ENCODE measurements around the gene SLC9A9.

SLC9A9 gene

DNA sequence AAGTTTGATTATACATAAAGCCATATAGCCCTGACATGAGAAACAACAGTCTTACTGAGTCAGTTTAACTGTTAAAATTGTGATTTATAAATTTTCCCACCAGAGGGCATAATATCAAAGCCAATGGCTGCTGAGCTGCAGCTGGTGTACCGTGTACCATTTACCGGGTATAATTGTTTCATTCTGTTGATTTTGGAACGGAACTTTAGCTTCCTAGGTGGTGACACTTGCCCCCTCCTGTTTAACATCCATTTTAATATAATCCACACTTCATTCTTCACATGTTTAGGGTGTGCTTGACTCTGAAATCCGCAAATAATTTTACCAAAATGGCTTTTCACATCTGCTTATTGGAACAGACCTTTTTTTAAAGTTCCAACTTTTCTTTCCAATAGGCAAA, 72.8 kb downstream of the SLC9A9 start:
- in situ Hi-C loops (cut with HindIII; ENCODE audit: low pct_ligation_motif_present, low pct_unique_long_range_greater_than_20kb, low sequenced_read_pairs), result no loop called here
- peak; percentile 48 for DNase-seq

DNA sequence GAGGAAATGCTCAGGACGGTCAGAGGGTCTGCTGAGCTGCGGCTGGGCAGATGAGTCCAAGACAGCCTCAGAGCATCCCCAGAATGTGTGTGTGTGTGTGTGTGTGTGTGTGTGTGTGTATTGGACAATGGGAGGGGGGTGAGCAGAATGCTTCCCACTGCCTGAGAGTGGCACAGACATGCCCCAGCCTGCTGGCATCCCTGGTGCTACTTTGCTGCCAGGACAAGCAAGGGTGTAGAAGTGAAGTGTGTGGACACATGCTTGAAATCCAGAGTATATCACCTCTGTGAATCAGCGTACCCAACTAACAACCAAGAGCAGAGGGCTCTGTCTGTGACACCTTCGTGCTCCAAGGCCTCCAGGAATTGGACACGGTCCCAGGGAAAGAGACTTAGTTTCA, 76.3 kb downstream of the SLC9A9 start:
- in situ Hi-C loops (cut with HindIII; ENCODE audit: low pct_ligation_motif_present, low pct_unique_long_range_greater_than_20kb, low sequenced_read_pairs), result no loop called here
- no peak for DNase-seq

DNA sequence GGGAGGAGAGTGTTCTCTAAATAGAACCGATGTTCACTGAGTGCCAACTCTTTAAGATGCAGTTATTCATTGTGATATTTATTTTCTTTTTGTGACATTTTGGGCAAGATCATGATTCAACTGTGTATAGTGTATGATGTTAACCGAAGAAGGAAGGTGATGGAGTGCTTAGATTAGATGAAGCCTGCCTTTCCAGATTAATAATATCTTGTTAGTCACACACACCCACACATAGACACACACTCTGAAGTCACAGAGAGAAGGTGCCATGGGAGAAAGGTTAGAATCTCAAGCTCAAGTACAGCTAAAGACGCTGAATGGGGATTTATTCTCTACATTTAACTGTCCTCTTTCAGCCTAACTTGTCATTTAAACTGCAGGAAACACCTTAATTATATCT, 77.0 kb downstream of the SLC9A9 start:
- in situ Hi-C loops (cut with HindIII; ENCODE audit: low pct_ligation_motif_present, low pct_unique_long_range_greater_than_20kb, low sequenced_read_pairs), result no loop called here
- DNase-seq, result no peak

DNA sequence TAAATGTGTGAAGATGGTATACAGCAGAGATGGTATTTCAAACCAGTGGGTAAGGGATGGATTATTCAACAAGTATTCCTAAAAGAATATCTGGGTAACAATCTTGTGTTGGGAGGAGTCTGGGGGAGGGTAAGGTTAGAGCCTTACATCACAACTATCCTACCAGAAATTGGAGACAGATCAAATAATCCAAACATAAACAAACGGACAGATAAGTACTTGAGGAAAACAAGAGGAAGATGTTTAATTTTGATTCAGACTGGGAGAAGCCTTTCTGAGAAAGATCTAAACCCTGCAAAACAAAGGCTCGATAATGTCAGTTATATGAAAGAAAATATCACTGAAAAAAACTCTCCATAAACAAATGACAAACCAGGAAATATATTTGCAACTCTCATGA, 77.9 kb downstream of the SLC9A9 start:
- DNase-seq, result no peak
- in situ Hi-C loops (cut with HindIII; ENCODE audit: low pct_ligation_motif_present, low pct_unique_long_range_greater_than_20kb, low sequenced_read_pairs), result no loop called here

DNA sequence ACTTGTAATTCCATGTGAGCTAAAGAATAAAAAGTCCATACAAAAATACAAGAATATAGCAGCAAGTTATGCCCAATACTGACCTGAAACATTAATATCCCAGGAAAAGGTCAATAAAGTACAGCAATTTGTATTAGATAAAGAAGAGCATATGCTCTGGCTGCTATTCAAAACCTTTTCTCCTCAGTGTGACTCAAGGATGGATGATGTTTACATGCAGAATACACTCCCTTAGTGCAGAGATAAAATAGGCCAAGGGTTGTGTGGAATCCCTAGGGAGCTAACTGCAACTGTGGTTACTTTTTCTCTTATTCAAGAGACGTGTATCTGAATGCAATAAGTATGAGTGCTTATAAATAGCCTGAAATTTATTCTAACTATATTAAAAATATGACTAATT, 78.7 kb downstream of the SLC9A9 start:
- in situ Hi-C loops (cut with HindIII; ENCODE audit: low pct_ligation_motif_present, low pct_unique_long_range_greater_than_20kb, low sequenced_read_pairs), result no loop called here
- no peak for DNase-seq

DNA sequence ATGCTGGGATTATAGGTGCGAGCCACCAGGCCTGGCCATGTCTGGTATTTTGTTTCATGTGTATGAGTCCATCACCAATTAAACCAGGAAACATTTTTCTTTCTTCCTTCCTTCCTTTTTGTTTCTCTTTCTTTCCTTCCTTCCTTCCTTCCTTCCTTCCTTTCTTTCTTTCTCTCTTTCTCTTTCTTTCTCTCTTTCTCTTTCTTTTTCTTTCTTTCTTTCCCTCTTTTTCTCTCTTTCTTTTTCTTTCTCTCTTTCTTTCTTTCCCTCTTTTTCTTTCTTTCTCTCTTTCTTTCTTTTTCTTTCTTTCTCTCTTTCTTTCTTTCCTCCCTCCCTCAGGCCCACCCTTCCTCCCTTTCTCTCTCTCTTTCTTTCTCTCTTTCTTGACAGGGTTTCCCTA, 83.4 kb downstream of the SLC9A9 start:
- in situ Hi-C loops (cut with HindIII; ENCODE audit: low pct_ligation_motif_present, low pct_unique_long_range_greater_than_20kb, low sequenced_read_pairs), result no loop called here
- DNase-seq, result no peak

DNA sequence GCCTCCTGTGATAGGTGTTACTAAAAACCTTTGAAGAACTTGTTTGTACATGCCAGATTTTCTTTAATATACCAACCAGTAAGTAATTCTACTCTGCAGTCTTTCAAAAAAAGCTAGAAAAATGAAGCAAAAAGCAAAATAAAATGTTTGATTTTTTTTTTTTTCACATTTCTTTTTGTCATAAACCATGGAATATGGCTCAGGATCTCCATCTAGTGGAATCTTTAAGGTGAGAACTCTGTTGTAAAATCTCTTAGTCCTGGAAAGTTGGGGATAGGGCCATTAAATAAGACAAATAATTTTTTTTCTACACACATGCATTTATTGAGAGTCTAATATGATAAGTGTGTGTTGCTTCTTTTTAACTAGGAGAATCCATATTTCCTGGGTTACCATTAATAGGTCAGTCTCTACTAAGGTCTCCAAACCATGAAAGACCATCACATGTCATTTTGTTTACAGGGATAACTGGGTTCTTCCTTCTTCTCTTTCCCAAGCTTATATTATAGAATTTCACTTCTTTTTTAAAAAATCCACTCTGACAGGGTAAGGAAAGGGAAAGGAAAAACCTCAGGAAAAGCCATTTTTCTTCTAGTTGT, 84.6 kb downstream of the SLC9A9 start:
- DNase-seq, result peak; percentile 4
- in situ Hi-C loops (cut with HindIII; ENCODE audit: low pct_ligation_motif_present, low pct_unique_long_range_greater_than_20kb, low sequenced_read_pairs), result no loop called here

DNA sequence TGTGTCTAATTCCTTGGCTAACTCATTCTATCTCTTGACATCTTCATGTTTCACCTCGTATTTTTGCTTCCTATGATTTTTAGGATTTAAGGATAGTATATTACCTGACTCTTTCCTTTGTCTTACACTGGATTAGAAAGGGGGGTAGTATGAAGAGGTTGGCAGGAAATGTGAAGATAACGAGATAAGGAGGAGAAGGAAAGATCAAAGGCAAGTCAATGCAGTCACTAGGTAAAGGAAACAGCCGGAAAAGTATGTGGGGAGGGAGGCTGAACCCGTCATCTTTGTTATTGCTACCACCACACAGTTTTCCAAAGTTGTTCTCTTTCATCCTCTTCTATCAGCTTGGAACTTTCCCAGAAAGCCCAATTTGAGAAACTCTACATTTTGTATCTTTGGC, 90.6 kb downstream of the SLC9A9 start:
- in situ Hi-C loops (cut with HindIII; ENCODE audit: low pct_ligation_motif_present, low pct_unique_long_range_greater_than_20kb, low sequenced_read_pairs), result no loop called here
- no peak for DNase-seq

DNA sequence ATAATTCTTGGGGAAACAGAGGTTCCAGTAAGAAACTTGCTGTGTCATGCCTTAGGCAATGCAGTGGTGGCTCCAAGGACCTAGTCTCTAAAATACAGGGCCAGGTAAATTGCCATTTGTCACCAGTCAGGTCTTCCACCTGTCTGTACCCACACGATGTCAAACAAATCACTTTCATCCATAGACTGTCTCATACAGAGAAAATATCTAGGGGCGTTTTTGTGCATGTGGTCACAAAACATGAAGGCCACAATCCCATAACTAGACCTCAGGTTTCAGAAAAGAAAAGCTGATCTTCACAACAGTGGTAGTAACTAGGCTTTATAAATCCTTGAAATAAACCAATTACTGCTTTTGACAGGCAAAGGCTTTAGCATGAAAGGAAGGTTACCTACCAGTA, 92.3 kb downstream of the SLC9A9 start:
- in situ Hi-C loops (cut with HindIII; ENCODE audit: low pct_ligation_motif_present, low pct_unique_long_range_greater_than_20kb, low sequenced_read_pairs), result no loop called here
- DNase-seq, result no peak

DNA sequence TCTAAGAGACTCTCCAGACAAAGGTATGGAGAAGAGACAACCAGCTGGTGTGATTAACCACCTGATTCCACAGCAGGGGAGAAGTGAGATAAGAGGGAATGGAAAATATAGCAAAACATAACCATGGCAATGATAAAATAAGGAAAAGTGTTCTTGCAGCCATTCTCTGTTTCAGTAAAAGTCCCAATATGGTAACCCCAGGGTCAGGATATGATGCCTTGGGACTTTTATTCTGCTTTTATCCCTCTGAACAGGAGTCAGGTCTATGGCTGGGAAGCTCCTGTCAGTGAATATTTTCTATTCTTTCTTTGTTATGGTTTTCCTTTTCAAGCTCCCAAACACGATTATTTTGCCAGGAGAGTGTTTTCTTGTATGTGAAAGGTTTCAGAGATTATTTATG, 94.2 kb downstream of the SLC9A9 start:
- in situ Hi-C loops (cut with HindIII; ENCODE audit: low pct_ligation_motif_present, low pct_unique_long_range_greater_than_20kb, low sequenced_read_pairs), result no loop called here
- DNase-seq, result no peak

DNA sequence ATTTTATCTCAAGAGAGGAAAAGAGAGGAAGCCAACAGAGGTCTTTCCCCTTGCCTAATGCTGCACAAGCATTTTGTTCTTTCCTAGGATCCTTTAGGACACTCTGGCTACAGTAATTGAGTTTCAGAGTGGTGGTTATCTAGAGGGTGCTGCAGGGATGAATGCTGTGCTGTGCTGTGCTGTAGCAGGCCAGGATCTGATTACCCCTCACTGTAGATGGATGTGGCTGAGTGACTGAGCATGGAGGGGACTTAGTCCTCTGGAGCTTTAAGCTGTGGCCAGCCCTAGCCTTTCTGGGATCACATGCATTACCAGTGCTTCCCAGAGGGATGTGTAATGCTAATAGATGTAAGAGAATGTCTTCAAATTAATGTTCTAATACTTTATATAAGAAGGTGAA, 94.8 kb downstream of the SLC9A9 start:
- in situ Hi-C loops (cut with HindIII; ENCODE audit: low pct_ligation_motif_present, low pct_unique_long_range_greater_than_20kb, low sequenced_read_pairs), result no loop called here
- DNase-seq, result no peak

DNA sequence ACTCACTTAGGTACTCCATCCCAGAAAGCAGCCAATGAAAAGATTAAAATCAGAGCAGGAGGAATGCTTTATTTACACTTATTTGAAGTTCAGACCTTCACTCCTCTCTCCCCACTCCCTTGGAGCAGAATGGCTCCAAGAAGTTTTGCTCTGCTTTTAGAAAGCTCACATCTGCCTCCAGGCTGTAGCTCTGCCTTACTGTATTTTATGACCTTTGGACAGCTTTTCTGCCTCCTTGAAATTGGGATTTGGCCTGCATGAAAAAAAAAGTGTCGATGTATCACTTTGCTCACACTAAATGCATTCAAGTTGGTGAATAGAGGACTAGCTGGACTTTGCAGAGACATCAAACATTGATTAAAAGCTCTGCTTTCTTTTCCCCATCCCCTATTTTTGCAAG, 95.3 kb downstream of the SLC9A9 start:
- in situ Hi-C loops (cut with HindIII; ENCODE audit: low pct_ligation_motif_present, low pct_unique_long_range_greater_than_20kb, low sequenced_read_pairs), result no loop called here

DNA sequence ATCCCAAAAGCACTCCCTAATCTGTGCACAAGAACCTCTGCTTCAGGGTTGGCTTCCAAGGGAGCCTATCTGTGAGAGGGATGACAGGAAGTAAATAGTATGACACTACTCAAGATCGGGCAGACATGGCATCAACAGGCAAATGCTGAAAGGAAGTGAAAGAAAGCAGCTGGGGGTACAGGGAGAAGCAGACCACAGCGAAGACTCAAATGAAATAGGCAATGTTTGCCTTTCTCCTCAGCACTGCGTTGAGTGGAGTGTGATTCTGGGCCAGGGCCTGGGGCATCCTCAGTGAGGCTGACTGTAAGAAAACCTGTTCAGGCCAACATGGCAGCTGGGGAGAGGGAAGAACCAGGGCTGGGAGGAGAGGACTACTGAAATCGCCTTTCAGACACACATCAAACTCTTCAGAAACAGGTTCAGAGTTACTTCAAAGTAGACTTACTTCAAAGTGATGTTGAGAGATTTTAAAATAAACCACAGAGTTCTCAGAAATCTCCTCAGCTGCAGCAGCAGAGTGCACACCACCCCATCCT, 96.6 kb downstream of the SLC9A9 start:
- no peak for DNase-seq
- in situ Hi-C loops (cut with HindIII; ENCODE audit: low pct_ligation_motif_present, low pct_unique_long_range_greater_than_20kb, low sequenced_read_pairs), result no loop called here

More for the DNA sequence above, 95.3 kb downstream of the SLC9A9 start:
- no peak for DNase-seq

DNA sequence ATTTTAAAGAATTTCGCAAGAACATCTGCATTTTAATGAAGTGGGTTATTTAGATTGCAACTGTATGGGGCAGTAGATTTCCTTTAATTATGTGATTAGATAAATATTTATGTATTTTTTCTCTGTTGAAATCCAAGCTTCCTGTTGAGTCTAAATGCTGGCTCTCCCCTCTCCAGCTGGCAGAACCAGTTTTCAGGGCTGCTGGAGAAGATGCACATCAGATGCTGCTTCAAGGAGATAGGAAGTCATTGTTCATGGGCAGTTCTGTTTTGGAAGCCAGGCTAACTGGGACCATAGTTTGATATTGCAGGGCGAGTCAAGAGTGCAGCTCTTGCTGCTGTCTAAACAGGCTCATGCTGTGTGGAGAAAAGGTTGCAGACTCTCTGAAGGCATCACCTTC, 97.4 kb downstream of the SLC9A9 start:
- DNase-seq, result no peak
- in situ Hi-C loops (cut with HindIII; ENCODE audit: low pct_ligation_motif_present, low pct_unique_long_range_greater_than_20kb, low sequenced_read_pairs), result no loop called here

DNA sequence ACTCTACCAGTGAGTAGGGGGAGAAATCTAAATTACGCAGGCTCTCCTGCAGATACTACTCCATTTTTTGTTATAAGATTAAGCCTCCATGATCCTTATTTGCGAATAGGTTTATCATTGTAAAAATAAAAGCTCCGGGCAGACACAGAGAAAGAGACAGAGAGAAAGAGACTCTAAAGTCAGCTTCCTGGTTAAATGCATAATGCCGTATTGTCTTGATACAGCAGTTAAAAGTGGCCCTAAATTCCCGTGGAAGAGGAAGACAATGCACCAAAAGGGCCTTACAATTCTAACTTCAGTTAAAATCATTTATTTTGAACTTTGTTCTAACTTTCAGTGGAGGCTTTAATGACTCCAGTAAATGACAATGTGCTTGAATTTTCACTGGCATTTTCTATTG, 98.3 kb downstream of the SLC9A9 start:
- no peak for DNase-seq
- in situ Hi-C loops (cut with HindIII; ENCODE audit: low pct_ligation_motif_present, low pct_unique_long_range_greater_than_20kb, low sequenced_read_pairs), result no loop called here

DNA sequence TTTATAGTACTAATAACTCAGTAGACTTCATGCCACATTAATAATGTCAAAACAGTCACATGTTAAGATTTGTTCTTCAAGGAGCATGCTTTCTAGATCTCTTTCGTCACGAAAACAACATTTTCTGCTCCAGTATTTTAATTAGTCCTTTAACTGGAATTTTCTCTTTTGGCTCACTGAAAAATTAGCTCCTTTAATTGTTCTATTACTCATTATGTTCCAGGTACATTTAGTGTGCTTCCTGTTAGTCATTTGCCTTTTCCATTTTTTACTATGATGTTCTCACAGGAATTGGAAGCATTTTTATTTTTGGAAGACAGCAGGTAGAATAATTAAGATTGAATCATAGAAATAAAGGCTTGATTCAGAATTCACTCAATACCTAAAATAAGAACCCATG, 111.2 kb downstream of the SLC9A9 start:
- in situ Hi-C loops (cut with HindIII; ENCODE audit: low pct_ligation_motif_present, low pct_unique_long_range_greater_than_20kb, low sequenced_read_pairs), result no loop called here
- no peak for DNase-seq

DNA sequence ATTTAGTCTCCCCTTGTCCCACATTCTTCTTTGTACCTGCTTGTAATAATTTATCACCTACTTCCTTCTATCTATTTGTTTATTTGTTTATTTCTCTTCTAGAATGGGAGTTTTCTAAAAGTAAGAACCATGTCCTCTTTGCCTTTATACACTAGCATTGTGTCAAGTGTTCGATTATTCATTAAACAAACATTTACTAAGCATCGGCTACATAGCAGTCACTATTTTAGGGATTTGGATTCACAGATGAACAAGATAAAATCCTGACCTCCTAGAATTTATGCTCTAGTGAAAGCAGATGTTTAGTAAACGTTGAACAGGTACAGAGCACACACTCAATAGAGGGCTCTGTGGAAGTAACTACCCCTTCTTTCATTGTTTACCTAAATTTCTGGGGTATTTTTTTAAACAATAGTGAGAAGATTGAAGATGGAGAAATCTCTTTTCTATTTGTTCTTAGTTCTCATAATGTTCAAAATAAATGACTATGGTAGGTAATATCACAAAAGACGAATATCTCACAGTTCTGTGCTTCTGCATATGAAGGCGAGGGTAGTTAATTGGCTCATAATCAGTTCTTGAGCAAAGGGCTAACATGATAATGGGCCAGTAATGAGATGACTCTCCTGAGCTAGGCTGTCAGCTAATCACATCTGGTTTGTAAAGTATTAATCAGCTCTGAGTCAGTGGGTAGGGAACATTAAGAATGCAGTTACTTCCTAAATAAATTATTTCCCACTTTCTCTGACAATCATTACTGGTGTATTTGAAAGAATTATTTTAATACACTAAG, 111.9 kb downstream of the SLC9A9 start:
- DNase-seq, result no peak
- in situ Hi-C loops (cut with HindIII; ENCODE audit: low pct_ligation_motif_present, low pct_unique_long_range_greater_than_20kb, low sequenced_read_pairs), result no loop called here

DNA sequence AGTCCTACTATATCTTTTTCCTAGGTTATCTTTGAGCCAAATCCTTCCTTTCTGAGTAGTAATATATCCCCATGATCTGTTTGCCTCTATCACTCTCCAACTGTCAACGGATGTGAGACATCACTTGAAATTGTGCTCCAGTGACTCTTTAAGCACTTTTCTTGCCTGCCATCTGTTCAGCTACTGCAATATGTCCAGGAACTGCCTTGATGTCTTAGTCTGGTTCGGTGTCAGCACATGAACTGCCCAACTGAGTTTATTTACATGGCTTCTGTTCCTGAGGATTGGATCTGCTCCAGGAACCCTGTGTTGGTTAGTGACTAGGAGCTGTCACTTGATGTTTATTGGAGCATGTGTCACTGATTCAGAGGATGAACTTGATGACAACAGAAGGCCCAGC, 116.5 kb downstream of the SLC9A9 start:
- no peak for DNase-seq
- in situ Hi-C loops (cut with HindIII; ENCODE audit: low pct_ligation_motif_present, low pct_unique_long_range_greater_than_20kb, low sequenced_read_pairs), result no loop called here

DNA sequence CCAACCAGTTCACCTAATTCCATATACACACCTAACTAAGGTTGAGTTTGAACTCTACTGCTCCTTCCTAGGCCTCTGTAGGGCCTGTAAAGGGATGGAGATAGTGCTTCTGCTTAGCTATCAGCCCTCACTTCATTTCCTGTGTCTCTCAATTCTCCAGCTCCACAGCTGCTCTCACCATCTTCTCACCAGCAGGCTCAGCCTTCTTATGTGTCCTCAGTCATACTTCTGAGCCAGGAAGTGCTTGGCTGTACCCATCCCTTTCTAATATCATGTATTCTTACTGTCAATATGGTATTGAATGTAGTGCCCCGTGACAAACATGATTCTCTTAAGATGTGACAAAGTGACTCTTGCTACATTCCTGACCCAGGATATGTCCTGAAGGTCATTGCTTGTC, 116.9 kb downstream of the SLC9A9 start:
- DNase-seq, result no peak
- in situ Hi-C loops (cut with HindIII; ENCODE audit: low pct_ligation_motif_present, low pct_unique_long_range_greater_than_20kb, low sequenced_read_pairs), result no loop called here

DNA sequence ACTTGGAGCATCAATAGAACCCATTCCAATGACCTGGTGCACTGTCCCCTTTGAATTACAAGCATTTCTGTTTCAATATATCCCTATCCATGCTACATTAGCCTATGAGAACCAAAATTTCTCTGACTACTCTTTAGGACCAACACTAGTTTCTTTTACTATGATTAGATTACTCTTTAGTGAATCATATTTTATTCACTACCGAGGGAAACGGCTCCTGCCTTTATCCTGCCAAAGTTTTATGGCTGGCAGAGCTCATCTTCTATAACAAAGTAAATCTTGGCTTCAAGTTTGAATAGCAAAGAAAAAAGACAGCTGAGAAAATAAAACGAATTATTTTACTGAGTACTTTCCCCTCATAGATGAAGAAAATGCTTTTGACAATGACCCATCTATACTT, 120.9 kb downstream of the SLC9A9 start:
- no peak for DNase-seq
- in situ Hi-C loops (cut with HindIII; ENCODE audit: low pct_ligation_motif_present, low pct_unique_long_range_greater_than_20kb, low sequenced_read_pairs), result no loop called here
